Measurements from ENCODE around the gene KLHL2. TPM values are rescaled to one million over a fixed set of nuclear protein-coding genes. Genes with fewer than 3 reads are reported as not detected.

The KLHL2 gene
- total RNA-seq, 1 experiment from 2014 or later: 12.4 TPM

DNA sequence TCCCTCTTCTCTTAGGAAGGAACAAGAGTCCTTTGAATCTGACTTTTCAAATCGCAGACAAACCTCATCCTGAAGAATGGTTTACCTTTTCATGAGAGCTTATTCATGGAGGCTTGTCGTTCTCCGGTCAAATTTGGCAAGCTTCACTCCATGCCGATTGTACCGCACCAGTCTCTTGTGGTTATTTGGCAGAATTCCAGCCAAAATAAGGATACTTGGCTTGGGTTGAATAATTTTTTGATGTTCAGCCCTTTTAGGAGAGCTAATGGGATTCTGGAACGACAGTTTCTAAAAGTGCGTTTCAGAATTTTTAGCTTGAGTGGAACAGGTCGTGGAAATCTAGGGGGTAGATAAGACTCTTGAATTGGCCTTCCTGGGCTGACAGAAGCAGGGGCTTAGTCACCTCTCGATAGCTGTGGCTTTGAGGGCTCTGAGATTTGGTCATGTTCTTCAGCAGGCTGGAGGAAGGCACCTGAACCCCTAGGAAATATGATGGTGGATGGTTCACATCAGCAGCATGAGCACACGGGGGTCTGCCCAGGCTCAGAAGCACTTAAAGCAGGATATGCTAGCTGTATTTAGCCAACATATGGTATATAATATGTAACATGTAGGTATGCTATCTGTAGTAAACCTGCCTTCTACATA, 1.5 kb downstream of the KLHL2 start:
- Mint-ChIP-seq H3K27me3 (ENCODE audit: low read depth) (peaks cover 20% of the 10 kb centered on the region), H3K9me3 (no peaks in the 10 kb centered on the region), H3K27ac (no peak overlapping the region), H3K4me1 (peaks cover 69% of the 10 kb centered on the region), H3K4me3 (peak overlapping the region; percentile 83), H3K36me3 (no peaks in the 10 kb centered on the region)
- POLR2A ChIA-PET: interaction anchor here (0.7 to 2.6 kb wide), 2 partner anchors 118 to 231 kb away, joined by 6 to 7 read pairs; partner anchors contain the start of genes MSMO1 and TRIM61
- CTCF ChIA-PET: interaction anchor here (1.0 kb wide), 1 partner anchor 96 kb away, joined by 3 read pairs; the partner anchor contains the start of gene TMEM192
- DNase-seq (ENCODE audit: low spot score) (no peak), ATAC-seq (no peak)
- TF ChIP-seq E2F5 (CRISPR knock-in tag; IDR thresholded peaks at IDR 0.05) (no peak), CDX4 (CRISPR knock-in tag; IDR thresholded peaks at IDR 0.05; ENCODE audit: borderline replicate concordance) (no peak), GABPB1 (CRISPR knock-in tag; IDR thresholded peaks at IDR 0.05) (no peak), FOXK1 (CRISPR knock-in tag; IDR thresholded peaks at IDR 0.05) (no peak), ZNF281 (CRISPR knock-in tag; IDR thresholded peaks at IDR 0.05) (no peak), KAT7 (CRISPR knock-in tag; IDR thresholded peaks at IDR 0.05; ENCODE audit: borderline replicate concordance) (no peak), CREM (CRISPR knock-in tag; IDR thresholded peaks at IDR 0.05) (no peak), IRF2 (CRISPR knock-in tag; IDR thresholded peaks at IDR 0.05; ENCODE audit: borderline replicate concordance, low read depth) (no peak)
- TF ChIP-seq, protein P1, sequence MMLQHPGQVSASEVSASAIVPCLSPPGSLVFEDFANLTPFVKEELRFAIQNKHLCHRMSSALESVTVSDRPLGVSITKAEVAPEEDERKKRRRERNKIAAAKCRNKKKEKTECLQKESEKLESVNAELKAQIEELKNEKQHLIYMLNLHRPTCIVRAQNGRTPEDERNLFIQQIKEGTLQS (CRISPR knock-in tag; conservative IDR thresholded peaks at IDR 0.05): no peak

- Mint-ChIP-seq H3K9me3 (no peaks in the 10 kb centered on the region), H3K4me1 (peaks cover 72% of the 10 kb centered on the region), H3K36me3 (no peaks in the 10 kb centered on the region), H3K4me3 (no peak overlapping the region), H3K27me3 (ENCODE audit: low read depth) (peaks cover 20% of the 10 kb centered on the region), H3K27ac (no peak overlapping the region)
- DNase-seq (ENCODE audit: low spot score) (no peak), ATAC-seq (no peak)
- ChIA-PET POLR2A (interaction anchor here (2.6 kb wide), 1 partner anchor 118 kb away, joined by 7 read pairs; the partner anchor contains the start of gene MSMO1), CTCF (interaction anchor here (1.0 kb wide), 1 partner anchor 97 kb away, joined by 3 read pairs; the partner anchor contains the start of gene TMEM192)
- no peak for TF ChIP-seq SMAD4 (CRISPR knock-in tag; IDR thresholded peaks at IDR 0.05)
- no peak for TF ChIP-seq E2F1 (CRISPR knock-in tag; IDR thresholded peaks at IDR 0.05)
- no peak for TF ChIP-seq MAX (CRISPR knock-in tag; IDR thresholded peaks at IDR 0.05)
- TF ChIP-seq ELF4 (CRISPR knock-in tag; IDR thresholded peaks at IDR 0.05; ENCODE audit: low read depth): no peak
- no peak for TF ChIP-seq HMGA2 (CRISPR knock-in tag; IDR thresholded peaks at IDR 0.05)
- no peak for TF ChIP-seq ETV6 (CRISPR knock-in tag; IDR thresholded peaks at IDR 0.05)
- TF ChIP-seq, protein P2, sequence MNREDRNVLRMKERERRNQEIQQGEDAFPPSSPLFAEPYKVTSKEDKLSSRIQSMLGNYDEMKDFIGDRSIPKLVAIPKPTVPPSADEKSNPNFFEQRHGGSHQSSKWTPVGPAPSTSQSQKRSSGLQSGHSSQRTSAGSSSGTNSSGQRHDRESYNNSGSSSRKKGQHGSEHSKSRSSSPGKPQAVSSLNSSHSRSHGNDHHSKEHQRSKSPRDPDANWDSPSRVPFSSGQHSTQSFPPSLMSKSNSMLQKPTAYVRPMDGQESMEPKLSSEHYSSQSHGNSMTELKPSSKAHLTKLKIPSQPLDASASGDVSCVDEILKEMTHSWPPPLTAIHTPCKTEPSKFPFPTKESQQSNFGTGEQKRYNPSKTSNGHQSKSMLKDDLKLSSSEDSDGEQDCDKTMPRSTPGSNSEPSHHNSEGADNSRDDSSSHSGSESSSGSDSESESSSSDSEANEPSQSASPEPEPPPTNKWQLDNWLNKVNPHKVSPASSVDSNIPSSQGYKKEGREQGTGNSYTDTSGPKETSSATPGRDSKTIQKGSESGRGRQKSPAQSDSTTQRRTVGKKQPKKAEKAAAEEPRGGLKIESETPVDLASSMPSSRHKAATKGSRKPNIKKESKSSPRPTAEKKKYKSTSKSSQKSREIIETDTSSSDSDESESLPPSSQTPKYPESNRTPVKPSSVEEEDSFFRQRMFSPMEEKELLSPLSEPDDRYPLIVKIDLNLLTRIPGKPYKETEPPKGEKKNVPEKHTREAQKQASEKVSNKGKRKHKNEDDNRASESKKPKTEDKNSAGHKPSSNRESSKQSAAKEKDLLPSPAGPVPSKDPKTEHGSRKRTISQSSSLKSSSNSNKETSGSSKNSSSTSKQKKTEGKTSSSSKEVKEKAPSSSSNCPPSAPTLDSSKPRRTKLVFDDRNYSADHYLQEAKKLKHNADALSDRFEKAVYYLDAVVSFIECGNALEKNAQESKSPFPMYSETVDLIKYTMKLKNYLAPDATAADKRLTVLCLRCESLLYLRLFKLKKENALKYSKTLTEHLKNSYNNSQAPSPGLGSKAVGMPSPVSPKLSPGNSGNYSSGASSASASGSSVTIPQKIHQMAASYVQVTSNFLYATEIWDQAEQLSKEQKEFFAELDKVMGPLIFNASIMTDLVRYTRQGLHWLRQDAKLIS (CRISPR knock-in tag; IDR thresholded peaks at IDR 0.05; ENCODE audit: borderline replicate concordance): no peak
- no peak for TF ChIP-seq EMX1 (CRISPR knock-in tag; IDR thresholded peaks at IDR 0.05)
- TF ChIP-seq KAT7 (CRISPR knock-in tag; IDR thresholded peaks at IDR 0.05; ENCODE audit: borderline replicate concordance): no peak
- no peak for TF ChIP-seq USF2 (CRISPR knock-in tag; IDR thresholded peaks at IDR 0.05)
- no peak for TF ChIP-seq RORB (CRISPR knock-in tag; IDR thresholded peaks at IDR 0.05)
- no peak for TF ChIP-seq TCF7 (CRISPR knock-in tag; IDR thresholded peaks at IDR 0.05; ENCODE audit: low read depth)
- no peak for TF ChIP-seq ZMAT4 (CRISPR knock-in tag; IDR thresholded peaks at IDR 0.05)
- TF ChIP-seq SMAD3 (CRISPR knock-in tag; IDR thresholded peaks at IDR 0.05; ENCODE audit: borderline replicate concordance): no peak
- TF ChIP-seq SOX15 (CRISPR knock-in tag; IDR thresholded peaks at IDR 0.05): no peak
Measured at GRCh38 chr4:165209796-165210195, 2.4 kb downstream of the KLHL2 start.

Data from WTC11 (cell line).